GM23338 (cell line): ENCODE data around the gene EXD3. TPM values are rescaled to one million over a fixed set of nuclear protein-coding genes. Genes with fewer than 3 reads are reported as not detected.

ENCODE experiments used
- ATAC-seq: fragments of 200-7000 bp; cut with Tn5 transposase; 3 replicates; pipeline ENCODE4 v1.9.1; 2020
- DNase-seq: peaks from one replicate; pipeline ENCODE4 v3.0.0-alpha.2; 2015; ENCODE audit warnings: low spot score
- H2AFZ ChIP-seq: fragments of 200-600 bp; sonication (generic); 2 replicates; pipeline ENCODE4 v1.8.0; 2016; ENCODE audit warnings: antibody characterized with exemption, mild to moderate bottlenecking, moderate library complexity
- H3F3A ChIP-seq: fragments of 200-600 bp; sonication (generic); replicated peaks from 2 replicates; pipeline ENCODE4 v1.8.0; 2017; ENCODE audit warnings: antibody characterized with exemption, mixed run types, low read depth
- H3K27ac ChIP-seq: fragments of 200-600 bp; sonication (generic); 2 replicates; pipeline ENCODE4 v1.6.1; 2016; ENCODE audit warnings: low read depth
- H3K27me3 ChIP-seq: fragments of 200-600 bp; sonication (generic); 2 replicates; pipeline ENCODE4 v1.8.0; 2016; ENCODE audit warnings: mild to moderate bottlenecking, mixed run types, moderate library complexity; ENCODE audit not compliant: insufficient read depth
- H3K36me3 ChIP-seq: fragments of 200-600 bp; sonication (generic); 2 replicates; pipeline ENCODE4 v1.8.0; 2016; ENCODE audit warnings: mild to moderate bottlenecking; ENCODE audit not compliant: insufficient read depth
- H3K4me1 ChIP-seq: fragments of 200-600 bp; sonication (generic); 2 replicates; pipeline ENCODE4 v1.8.0; 2016; ENCODE audit warnings: mild to moderate bottlenecking, moderate library complexity; ENCODE audit not compliant: insufficient read depth
- H3K4me2 ChIP-seq: fragments of 200-600 bp; sonication (generic); 2 replicates; pipeline ENCODE4 v1.7.1; 2017; ENCODE audit warnings: mixed run types
- H3K4me3 ChIP-seq: fragments of 200-600 bp; sonication (generic); 2 replicates; pipeline ENCODE4 v1.6.1; 2016; ENCODE audit warnings: mixed run types
- H3K79me2 ChIP-seq: fragments of 200-600 bp; sonication (generic); replicated peaks from 2 replicates; pipeline ENCODE4 v1.8.0; 2017; ENCODE audit warnings: mild to moderate bottlenecking; ENCODE audit not compliant: insufficient read depth
- H3K9me2 ChIP-seq: fragments of 200-600 bp; sonication (generic); 2 replicates; pipeline ENCODE4 v1.8.0; 2017; ENCODE audit not compliant: insufficient read depth
- H4K20me1 ChIP-seq: fragments of 200-600 bp; sonication (generic); replicated peaks from 2 replicates; pipeline ENCODE4 v1.8.0; 2017; ENCODE audit warnings: mild to moderate bottlenecking; ENCODE audit not compliant: insufficient read depth
- H3K27ac Mint-ChIP-seq: 2 replicates; pipeline ENCODE4 v1.8.0; 2020; ENCODE audit warnings: inconsistent platforms, mild to moderate bottlenecking, moderate library complexity, mixed read lengths
- H3K27me3 Mint-ChIP-seq: 3 replicates; pipeline ENCODE4 v1.8.0; 2022; ENCODE audit warnings: low read depth, mild to moderate bottlenecking, moderate library complexity, mixed read lengths, inconsistent platforms; ENCODE audit not compliant: insufficient read depth, poor library complexity
- H3K36me3 Mint-ChIP-seq: 3 replicates; pipeline ENCODE4 v1.8.0; 2021; ENCODE audit warnings: low read depth, mild to moderate bottlenecking, inconsistent platforms, moderate library complexity, mixed read lengths
- H3K4me1 Mint-ChIP-seq: 3 replicates; pipeline ENCODE4 v1.8.0; 2020; ENCODE audit warnings: mild to moderate bottlenecking, inconsistent platforms, mixed read lengths
- H3K4me3 Mint-ChIP-seq: 3 replicates; pipeline ENCODE4 v1.8.0; 2021; ENCODE audit warnings: moderate library complexity, mild to moderate bottlenecking, inconsistent platforms, mixed read lengths
- H3K9me3 Mint-ChIP-seq: 3 replicates; pipeline ENCODE4 v1.8.0; 2020; ENCODE audit warnings: moderate library complexity, mild to moderate bottlenecking, inconsistent platforms, mixed read lengths
- CREB1 ChIP-seq: fragments of 250-450 bp; sonication (Bioruptor Pico); IDR thresholded peaks from 2 replicates; pipeline ENCODE4 v1.5.0; 2020; ENCODE audit warnings: low read depth, mild to moderate bottlenecking, moderate library complexity
- CTCF ChIP-seq, 2 experiments: fragments of 200-600 bp in 1 of 2; sonication (generic) in 1 of 2; conservative IDR thresholded peaks; 2 replicates each; pipeline versions ENCODE4 v1.5.1 to v1.6.1; 2016 to 2017; ENCODE audit warnings: antibody characterized with exemption in 2 of 2, low read depth in 2 of 2, mild to moderate bottlenecking in 2 of 2, moderate library complexity in 1 of 2
- ETS1 ChIP-seq: IDR thresholded peaks from 2 replicates; pipeline ENCODE4 v1.6.1; 2016; ENCODE audit warnings: antibody characterized with exemption
- EZH2 ChIP-seq: fragments of 200-600 bp; sonication (generic); IDR thresholded peaks from one replicate; pipeline ENCODE4 v1.8.0; 2017; ENCODE audit warnings: antibody characterized with exemption, mild to moderate bottlenecking, low read depth; ENCODE audit not compliant: unreplicated experiment
- EZH2phosphoT487 ChIP-seq: fragments of 200-600 bp; sonication (generic); IDR thresholded peaks from one replicate; pipeline ENCODE4 v1.8.1; 2018; ENCODE audit warnings: antibody characterized with exemption; ENCODE audit not compliant: unreplicated experiment
- JUNB ChIP-seq: IDR thresholded peaks from one replicate; pipeline ENCODE4 v1.6.1; 2016; ENCODE audit warnings: antibody characterized with exemption; ENCODE audit not compliant: unreplicated experiment
- NANOG ChIP-seq: IDR thresholded peaks from 2 replicates; pipeline ENCODE4 v1.6.1; 2016; ENCODE audit warnings: antibody characterized with exemption, borderline replicate concordance
- POLR2AphosphoS5 ChIP-seq: IDR thresholded peaks from 2 replicates; pipeline ENCODE4 v1.6.1; 2016; ENCODE audit warnings: antibody characterized with exemption, low read depth
- REST ChIP-seq: IDR thresholded peaks from one replicate; pipeline ENCODE4 v1.6.1; 2018; ENCODE audit warnings: antibody characterized with exemption; ENCODE audit not compliant: unreplicated experiment
- STAT1 ChIP-seq: IDR thresholded peaks from one replicate; pipeline ENCODE4 v1.6.1; 2016; ENCODE audit warnings: antibody characterized with exemption; ENCODE audit not compliant: unreplicated experiment
- ZNF114 ChIP-seq: fragments of 250-450 bp; sonication (Bioruptor Pico); IDR thresholded peaks from 2 replicates; pipeline ENCODE4 v1.5.0; 2020; ENCODE audit warnings: mild to moderate bottlenecking, moderate library complexity
- ZNF331 ChIP-seq: fragments of 250-450 bp; sonication (Bioruptor Pico); IDR thresholded peaks from 2 replicates; pipeline ENCODE4 v1.5.0; 2020; ENCODE audit warnings: low read depth, mild to moderate bottlenecking, moderate library complexity
- polyA plus RNA-seq: library from polyadenylated mRNA; unstranded; fragments of >200 nt; fragmentation: Nextera tagmentation; extraction: Ambion mirVana; gene quantifications from 2 replicates; pipeline ENCODE4 v1.2.1, GENCODE V29; 2016
- total RNA-seq: library from RNA; depleted of rRNA; stranded (reverse); fragments of >200 nt; shearing (Covaris generic); gene quantifications from 2 replicates; pipeline ENCODE4 v1.2.3, GENCODE V29; 2014
- TF ChIP-seq, protein P1 (sequence below): fragments of 250-450 bp; sonication (Bioruptor Pico); IDR thresholded peaks from 2 replicates; pipeline ENCODE4 v1.5.0; 2020; ENCODE audit warnings: mild to moderate bottlenecking, moderate library complexity

EXD3 gene
- total and polyA plus RNA-seq, 2 experiments from 2014 or later: 3.6 to 9.7 TPM

DNA sequence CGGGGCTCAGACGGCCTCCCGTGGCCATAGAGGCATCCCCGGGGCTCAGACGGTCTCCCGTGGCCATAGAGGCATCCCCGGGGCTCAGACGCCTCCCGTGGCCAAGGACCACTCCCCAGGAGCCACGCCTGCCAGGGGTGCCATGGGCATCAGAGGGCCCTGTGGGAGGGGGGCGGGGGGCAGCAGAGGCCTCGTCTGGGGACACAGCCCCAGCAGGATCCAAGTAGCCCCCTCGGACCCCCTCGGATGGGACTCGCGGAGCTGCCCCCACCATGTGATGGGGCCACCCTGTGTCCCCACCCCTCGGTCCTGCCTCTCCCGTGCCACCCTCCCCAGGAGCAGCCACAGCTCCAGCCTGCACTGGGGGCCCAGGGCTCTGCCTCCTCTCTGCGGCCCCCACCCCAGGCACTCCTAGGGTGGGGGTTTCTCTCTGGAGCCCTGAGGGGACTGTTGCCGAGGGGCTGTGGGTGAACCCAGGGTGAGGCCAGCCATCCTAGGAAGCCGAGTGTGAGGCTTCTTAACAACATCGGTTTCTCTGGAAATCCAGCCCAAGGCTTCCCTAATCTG, 15.7 kb upstream of the EXD3 start:
- Mint-ChIP-seq H3K4me3 (no peak overlapping the region), H3K4me1 (peaks cover 2% of the 10 kb centered on the region; the same call in 2 of the 3 replicates), H3K36me3 (no peaks in the 10 kb centered on the region), H3K9me3 (no peaks in the 10 kb centered on the region), H3K27ac (no peak overlapping the region), H3K27me3 (peaks cover 4% of the 10 kb centered on the region)
- H3K4me1 ChIP-seq: peaks cover 5% of the 10 kb centered on the region; the same call in 1 of the 2 replicates
- TF ChIP-seq ZNF114 (CRISPR knock-in tag) (no peak), EZH2phosphoT487 (no peak), REST (no peak), CTCF (conservative IDR thresholded peaks at IDR 0.05; ENCODE audit: low read depth in 2 of 2) (no peak), NANOG (no peak), EZH2 (no peak), ZNF331 (CRISPR knock-in tag) (no peak), JUNB (no peak), CREB1 (CRISPR knock-in tag) (no peak), ETS1 (no peak), STAT1 (no peak), POLR2AphosphoS5 (no peak)
- TF ChIP-seq, protein P1, sequence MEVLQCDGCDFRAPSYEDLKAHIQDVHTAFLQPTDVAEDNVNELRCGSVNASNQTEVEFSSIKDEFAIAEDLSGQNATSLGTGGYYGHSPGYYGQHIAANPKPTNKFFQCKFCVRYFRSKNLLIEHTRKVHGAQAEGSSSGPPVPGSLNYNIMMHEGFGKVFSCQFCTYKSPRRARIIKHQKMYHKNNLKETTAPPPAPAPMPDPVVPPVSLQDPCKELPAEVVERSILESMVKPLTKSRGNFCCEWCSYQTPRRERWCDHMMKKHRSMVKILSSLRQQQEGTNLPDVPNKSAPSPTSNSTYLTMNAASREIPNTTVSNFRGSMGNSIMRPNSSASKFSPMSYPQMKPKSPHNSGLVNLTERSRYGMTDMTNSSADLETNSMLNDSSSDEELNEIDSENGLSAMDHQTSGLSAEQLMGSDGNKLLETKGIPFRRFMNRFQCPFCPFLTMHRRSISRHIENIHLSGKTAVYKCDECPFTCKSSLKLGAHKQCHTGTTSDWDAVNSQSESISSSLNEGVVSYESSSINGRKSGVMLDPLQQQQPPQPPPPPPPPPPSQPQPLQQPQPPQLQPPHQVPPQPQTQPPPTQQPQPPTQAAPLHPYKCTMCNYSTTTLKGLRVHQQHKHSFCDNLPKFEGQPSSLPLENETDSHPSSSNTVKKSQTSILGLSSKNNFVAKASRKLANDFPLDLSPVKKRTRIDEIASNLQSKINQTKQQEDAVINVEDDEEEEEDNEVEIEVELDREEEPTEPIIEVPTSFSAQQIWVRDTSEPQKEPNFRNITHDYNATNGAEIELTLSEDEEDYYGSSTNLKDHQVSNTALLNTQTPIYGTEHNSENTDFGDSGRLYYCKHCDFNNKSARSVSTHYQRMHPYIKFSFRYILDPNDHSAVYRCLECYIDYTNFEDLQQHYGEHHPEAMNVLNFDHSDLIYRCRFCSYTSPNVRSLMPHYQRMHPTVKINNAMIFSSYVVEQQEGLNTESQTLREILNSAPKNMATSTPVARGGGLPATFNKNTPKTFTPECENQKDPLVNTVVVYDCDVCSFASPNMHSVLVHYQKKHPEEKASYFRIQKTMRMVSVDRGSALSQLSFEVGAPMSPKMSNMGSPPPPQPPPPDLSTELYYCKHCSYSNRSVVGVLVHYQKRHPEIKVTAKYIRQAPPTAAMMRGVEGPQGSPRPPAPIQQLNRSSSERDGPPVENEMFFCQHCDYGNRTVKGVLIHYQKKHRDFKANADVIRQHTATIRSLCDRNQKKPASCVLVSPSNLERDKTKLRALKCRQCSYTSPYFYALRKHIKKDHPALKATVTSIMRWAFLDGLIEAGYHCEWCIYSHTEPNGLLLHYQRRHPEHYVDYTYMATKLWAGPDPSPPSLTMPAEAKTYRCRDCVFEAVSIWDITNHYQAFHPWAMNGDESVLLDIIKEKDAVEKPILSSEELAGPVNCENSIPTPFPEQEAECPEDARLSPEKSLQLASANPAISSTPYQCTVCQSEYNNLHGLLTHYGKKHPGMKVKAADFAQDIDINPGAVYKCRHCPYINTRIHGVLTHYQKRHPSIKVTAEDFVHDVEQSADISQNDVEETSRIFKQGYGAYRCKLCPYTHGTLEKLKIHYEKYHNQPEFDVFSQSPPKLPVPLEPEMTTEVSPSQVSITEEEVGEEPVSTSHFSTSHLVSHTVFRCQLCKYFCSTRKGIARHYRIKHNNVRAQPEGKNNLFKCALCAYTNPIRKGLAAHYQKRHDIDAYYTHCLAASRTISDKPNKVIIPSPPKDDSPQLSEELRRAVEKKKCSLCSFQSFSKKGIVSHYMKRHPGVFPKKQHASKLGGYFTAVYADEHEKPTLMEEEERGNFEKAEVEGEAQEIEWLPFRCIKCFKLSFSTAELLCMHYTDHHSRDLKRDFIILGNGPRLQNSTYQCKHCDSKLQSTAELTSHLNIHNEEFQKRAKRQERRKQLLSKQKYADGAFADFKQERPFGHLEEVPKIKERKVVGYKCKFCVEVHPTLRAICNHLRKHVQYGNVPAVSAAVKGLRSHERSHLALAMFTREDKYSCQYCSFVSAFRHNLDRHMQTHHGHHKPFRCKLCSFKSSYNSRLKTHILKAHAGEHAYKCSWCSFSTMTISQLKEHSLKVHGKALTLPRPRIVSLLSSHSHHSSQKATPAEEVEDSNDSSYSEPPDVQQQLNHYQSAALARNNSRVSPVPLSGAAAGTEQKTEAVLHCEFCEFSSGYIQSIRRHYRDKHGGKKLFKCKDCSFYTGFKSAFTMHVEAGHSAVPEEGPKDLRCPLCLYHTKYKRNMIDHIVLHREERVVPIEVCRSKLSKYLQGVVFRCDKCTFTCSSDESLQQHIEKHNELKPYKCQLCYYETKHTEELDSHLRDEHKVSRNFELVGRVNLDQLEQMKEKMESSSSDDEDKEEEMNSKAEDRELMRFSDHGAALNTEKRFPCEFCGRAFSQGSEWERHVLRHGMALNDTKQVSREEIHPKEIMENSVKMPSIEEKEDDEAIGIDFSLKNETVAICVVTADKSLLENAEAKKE (CRISPR knock-in tag): no peak
- H3K4me2 ChIP-seq: no peak overlapping the region
- no peaks in the 10 kb centered on the region for H3K27me3 ChIP-seq
- no peaks in the 10 kb centered on the region for H3K36me3 ChIP-seq
- no peaks in the 10 kb centered on the region for H4K20me1 ChIP-seq
- no peaks in the 10 kb centered on the region for H3K79me2 ChIP-seq
- no peak overlapping the region for H3K4me3 ChIP-seq
- no peak overlapping the region for H2AFZ ChIP-seq
- DNase-seq: no peak
- no peaks in the 10 kb centered on the region for H3F3A ChIP-seq
- no peak overlapping the region for H3K27ac ChIP-seq
- H3K9me2 ChIP-seq: no peaks in the 10 kb centered on the region
- ATAC-seq: no peak
